GM21717 (cell line): ENCODE measurements around the gene ADAM33.

Experiments used
- ATAC-seq: cut with Tn5 transposase; IDR thresholded peaks from one replicate; pipeline ENCODE4 v1.9.1; 2021; ENCODE audit warnings: mild to moderate bottlenecking, moderate library complexity; ENCODE audit not compliant: unreplicated experiment

The ADAM33 gene, protein sequence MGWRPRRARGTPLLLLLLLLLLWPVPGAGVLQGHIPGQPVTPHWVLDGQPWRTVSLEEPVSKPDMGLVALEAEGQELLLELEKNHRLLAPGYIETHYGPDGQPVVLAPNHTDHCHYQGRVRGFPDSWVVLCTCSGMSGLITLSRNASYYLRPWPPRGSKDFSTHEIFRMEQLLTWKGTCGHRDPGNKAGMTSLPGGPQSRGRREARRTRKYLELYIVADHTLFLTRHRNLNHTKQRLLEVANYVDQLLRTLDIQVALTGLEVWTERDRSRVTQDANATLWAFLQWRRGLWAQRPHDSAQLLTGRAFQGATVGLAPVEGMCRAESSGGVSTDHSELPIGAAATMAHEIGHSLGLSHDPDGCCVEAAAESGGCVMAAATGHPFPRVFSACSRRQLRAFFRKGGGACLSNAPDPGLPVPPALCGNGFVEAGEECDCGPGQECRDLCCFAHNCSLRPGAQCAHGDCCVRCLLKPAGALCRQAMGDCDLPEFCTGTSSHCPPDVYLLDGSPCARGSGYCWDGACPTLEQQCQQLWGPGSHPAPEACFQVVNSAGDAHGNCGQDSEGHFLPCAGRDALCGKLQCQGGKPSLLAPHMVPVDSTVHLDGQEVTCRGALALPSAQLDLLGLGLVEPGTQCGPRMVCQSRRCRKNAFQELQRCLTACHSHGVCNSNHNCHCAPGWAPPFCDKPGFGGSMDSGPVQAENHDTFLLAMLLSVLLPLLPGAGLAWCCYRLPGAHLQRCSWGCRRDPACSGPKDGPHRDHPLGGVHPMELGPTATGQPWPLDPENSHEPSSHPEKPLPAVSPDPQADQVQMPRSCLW

DNA sequence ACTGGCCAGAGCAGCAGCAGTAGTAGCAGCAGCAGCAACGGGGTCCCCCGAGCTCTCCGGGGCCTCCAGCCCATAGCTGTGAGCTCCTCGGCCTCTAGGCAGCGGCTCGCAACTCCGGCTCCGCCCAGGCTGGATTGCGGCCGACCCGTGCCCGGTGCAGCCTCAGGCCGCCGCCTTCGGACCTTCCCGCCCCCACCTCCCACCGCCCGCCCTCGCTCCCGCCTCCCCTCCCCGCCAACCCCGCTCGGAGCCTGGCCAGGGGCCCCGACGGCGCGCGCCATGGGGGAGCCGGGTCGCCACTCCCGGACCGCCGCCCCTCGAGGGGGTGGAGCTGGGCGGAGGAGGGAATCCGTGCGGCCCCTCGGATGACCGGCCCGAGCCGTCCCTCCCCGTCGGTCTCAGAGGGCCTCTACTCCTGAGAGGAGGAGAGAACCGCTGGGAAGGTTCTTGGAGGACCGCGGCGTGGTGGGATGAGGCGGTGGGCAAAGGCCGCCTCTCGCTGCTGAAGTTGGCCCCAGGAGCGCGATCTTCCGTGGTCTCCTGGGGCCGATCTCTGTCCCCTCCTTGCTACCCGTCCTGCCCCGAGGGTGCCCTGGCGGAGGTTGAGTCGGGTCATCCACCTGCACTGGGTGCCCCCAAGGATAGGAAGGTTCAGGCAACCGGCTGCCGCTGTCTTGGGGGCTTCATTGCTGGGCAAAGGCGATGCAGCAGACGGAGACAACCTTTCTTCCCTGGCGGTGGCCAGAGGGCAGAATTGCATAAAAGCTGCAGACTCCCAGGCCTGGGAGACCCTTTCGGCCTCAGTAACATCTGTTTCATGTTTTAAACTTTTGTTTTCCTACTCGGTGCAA is at the start of gene ADAM33:
ADAM33 (minus strand) TSS at position 80 of the 851 bp plus-strand sequence; CDS start at position 74, 6 bp downstream.
- ATAC-seq: no peak

DNA sequence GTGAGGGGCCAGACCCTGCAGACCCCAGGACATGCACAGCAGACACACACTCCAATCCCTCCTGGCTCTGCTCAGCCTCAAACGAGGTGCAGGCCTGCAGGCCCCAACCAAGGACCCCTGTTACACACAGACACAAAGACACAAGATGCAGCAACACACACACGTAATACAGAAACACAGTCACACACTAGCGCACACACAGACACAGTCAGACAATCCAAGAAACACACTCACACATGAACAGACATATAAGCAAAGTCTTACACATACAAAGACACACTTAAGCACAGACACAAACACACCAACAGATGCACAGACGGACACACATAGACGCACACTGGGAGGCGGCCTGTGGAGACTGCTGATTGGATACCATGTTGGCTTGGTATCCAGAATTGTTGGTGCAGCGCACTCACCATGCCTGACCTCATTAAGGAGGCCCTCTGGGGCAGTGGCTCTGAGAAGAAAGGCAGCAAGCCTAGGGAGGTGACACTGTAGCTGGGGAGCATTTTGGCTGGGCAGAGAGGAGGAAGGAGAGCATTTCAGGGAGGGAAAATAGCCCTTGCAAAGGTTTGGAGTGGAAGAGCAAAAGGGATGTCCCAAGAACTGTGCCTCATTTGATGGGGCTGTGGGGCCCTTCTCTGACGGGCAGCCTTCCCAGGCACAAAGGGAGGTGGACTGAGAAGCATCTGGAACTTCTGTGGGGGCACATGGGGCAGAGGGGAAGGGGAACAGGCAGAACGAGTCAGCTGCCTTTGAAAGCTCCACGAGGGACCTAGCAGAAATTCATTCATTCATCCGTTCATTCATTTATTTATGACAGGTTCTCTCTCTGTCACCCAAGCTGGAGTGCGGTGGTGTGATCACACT is 49.2 kb upstream of the ADAM33 start:
- ATAC-seq: no peak

DNA sequence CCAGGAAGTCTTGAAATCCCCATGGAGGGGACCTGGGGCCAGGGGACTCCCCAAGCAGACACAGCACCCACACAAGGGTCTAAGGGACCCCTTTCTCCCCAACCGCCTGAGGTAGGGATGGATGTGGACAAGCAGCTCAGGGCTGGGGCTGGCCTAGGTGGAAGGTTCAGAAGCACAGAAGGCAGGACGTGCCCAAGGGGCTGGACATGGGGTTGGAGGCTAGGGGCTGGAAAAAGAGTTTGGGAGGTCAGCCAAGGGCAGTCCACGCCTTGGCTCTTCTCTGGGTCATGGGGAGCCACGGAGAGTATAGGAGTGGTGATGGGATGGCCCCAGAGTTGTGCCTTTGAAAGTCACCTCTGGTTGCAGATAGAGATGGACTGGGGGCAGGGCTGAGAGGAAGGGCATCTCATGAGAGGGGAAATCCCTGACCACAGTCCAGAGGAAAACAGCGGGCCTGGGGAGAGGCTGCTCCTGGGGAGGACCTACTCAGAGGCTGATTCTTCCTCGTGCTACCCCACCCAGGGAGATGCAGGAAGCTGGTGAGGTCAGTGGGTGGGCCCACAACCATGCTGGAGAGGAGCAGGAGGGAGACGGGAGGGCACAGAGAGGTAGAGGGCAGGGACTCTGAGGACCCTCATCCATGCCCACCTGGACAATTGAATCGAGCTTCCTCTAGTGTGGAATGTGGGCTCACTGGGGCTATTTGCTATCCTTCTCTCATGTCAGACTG is 48.2 kb upstream of the ADAM33 start:
- no peak for ATAC-seq

DNA sequence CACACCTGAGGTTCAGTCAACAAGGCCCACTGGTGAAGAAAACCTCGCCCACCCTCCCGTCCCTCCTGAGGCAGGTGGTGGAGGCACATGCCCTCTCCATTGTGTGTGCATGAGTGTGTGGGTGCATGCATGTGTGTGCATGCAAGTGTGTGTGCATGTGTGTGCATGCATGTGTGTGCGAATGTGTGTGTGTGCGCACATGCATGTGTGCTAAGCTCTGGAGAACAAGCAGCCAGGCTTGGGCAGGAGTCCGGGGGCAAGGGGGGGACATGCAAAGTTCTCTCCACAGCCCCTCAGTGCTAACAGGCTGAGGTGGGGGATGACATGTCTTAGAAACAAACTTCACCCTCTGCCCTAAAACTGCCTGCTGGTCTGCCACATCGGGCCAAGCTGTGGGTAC is 47.6 kb upstream of the ADAM33 start:
- no peak for ATAC-seq

DNA sequence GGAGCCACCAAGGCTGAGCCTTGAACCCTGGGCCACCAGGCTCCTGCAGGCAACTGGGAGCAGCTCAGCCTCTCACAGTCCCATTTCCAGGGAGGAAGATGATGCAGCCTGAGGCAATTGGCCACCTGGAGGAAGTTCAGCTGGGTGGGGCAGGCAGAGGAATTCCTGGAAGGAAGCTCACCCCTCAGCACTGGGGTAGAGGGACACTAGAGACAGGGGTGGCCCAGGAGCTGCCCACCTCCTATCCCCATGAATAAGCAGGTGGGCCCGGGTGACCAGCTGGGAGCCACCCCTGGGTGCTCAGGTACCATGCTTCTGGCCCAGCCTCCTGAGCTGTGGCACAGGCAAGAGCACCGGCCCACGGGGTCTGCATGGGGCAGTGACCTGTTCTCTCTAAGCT is 47.1 kb upstream of the ADAM33 start:
- ATAC-seq: no peak

DNA sequence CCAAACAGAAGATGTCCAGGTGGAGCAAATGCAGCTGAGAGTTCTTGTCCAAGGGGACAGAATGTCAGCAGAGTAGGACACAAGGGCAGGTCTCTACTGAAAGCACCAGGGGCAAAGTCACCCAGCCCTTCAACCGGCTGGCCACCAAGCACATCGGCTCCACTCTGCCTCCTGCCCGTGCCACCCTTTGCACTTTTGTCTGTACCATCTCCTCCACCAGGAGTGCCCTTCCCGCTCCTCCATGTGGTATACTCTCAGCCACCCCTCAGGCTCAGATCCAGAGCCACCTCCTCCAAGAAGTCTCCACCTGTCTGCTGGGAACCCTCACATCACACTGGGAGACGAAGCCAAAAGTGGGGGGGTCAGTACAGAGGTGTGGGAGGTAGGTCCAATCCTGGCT is 46.5 kb upstream of the ADAM33 start:
- ATAC-seq: no peak

DNA sequence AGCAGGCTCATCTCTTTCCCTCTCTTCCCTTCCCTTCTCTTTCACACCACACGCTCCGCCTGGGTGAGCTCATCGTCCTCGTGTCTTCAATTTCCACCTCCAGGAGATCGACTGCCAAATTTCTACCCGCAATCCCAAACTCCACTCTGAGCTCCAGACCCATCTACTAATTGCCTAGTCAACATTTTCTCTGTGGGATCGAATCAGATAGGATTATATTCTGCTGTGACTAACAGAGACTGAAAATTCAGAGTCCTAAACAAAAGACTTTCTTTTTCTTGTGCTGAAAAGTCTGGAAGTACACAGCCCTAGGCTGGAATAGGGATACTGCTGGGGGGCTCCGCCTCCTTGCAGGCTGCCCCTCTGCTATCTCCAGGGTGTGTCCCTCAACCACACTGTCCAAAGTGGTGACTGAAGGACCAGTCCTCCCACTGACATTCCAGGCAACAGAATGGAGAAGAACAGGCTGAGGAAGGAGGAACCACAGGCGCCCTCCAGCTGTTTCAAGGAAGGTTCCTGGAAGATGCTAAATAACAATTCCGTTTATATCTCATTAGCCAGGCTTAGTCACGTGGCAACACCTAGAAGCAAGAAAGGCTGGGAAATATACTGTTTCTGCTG is 45.7 kb upstream of the ADAM33 start:
- no peak for ATAC-seq

DNA sequence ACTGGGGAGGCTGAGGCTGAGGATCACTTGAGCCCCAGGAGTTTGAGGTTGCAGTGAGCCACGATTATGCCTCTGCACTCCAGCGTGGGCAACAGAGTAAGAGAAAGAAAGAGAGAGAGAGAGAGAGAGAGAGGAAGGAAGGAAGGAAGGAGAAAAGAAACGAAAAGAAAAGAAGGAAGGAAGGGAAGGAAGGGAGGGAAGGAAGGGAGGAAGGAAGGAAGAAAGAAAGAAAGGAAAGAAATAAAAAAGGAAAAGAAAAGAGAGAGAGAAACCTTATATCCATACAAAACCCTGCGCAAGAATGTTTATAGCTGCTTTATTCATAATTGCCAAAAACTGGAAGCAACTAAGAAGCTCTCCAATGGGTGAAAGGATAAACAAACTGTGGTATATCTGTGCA is 42.5 kb upstream of the ADAM33 start:
- no peak for ATAC-seq

DNA sequence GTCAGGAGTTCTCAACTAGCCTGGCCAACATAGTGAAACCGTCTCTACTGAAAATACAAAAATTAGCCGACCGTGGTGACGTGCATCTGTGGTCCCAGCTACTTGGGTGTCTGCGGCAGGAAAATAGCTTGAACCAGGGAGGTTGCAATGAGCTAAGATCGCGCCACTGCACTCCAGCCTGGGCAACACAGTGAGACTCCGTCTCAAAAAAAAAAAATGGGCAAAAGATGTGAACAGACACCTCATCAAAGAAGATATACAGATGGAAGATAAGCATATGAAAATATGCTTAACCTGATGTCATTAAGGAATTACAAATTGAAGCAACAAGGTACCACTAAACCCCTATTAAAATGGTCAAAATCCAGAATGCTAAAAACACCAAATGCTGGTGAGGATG is 41.5 kb upstream of the ADAM33 start:
- no peak for ATAC-seq

DNA sequence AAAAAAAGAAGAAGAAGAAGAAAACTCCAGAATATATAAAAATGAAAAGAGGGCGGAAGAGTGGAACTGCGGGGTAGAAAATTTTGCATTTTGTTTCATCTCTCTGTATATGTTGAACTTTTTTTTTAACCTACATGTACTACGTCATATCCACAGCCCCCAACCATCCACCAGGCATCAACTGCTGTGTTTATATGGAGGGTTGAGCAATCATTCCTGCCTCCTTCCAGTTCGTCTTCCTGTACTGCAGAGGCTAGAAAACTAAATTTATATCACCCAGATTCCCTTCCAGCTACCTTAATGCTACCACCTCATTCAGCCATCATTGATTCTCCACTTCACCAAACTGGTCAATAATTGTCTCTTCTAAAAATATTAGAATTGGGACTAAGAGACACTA is 40.1 kb upstream of the ADAM33 start:
- ATAC-seq: no peak

DNA sequence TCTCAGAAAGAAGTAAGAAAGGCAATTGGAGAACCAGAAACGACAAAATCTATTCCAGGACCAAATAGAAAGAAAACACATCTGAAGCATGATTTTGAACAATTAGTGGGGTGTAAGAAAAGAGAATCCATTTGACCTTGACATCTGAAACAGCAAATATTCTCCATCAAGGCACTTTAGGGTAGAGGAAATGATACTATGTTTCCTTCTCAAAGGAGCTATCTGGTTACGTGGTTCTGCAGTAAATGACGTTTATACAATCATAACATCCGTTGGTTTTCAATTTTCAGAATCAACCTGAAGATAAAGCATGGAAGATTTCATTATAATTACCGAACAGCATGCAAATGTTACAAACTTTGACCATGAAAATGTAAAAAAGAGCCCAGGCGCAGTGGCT is 38.8 kb upstream of the ADAM33 start:
- no peak for ATAC-seq

DNA sequence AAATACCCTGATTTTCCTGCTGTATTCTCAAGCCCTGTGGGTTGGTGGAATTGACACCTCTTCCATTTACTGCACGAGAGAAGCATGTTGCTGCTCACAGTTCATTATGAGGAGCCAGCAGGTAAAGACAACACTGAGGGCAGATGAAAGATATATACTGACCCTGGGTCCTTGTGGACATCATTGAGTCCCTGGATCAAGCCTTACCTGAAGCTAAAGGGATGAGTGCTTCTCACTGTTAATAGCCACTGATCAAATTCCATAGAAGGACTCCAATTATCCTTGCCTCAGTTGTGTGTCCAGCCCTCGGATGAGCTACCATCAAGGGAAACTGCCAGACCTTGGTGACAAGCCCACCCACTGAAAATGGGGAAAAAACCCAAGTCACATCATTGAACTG is 38.3 kb upstream of the ADAM33 start:
- ATAC-seq: no peak

DNA sequence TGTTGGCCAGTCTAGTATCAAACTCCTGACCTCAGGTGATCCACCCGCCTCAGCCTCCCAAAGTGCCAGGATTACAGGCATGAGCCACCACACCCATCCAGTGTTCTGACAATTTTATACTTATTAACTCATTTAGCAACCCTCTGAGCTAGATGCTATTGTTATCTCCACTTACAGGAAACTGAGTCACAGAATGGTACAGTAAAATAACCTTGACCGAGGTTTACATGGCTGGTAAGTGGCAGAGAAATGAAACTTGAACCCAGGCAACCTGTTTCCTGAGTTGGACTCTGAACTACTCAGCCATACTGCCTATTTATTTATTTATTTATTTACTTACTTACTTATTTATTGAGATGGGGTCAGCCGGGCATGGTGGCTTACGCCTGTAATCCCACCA is 37.2 kb upstream of the ADAM33 start:
- no peak for ATAC-seq

DNA sequence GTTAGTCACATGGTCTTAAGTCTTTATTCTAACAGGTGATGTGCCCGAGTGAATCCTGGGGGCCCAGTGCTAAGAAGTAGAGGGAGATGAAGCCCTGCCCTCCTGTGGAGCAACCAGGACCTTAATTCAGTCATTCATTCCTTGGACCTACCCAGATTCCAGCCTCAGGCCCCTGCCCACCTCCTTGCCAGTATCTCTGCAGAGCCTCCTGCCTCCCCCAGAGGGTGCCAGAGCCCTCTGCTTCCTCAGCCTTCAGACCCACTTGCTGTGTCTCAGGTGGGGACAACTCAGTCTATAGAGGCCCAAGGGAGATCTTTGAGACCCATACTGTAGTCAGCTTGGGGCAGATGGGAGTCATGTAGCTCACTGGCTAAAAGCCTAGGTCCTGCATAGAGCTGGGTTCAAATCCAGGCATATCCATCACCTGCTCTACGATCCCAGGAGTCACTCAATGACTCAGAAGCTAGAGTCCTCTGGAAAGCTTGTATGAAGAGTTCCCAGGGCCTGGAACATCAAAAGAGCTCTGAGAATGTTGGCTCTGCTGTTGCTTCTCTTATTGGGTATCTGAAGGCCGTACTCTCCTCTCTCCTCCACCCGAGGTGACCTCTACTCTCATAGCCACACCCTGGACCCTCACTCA is 34.5 kb upstream of the ADAM33 start:
- no peak for ATAC-seq

DNA sequence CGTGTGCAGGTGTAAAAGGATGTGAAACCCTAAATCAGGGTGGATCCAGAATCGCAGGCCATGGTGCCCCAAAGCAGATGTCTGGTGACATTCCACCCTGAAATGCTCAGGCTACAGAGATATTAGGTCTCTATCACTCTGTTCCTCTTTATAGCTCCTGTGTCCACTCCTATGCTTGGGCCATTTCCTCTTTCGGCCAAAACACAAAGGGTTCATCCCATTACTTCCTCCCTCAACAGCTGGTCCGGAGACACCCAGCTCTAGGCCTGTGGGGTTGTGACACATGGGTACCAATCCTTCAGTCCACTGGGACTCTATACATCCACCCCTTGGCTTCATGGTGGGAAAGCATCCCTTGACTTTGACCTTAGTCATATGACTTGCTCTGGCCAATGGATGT is 32.3 kb upstream of the ADAM33 start:
- no peak for ATAC-seq

DNA sequence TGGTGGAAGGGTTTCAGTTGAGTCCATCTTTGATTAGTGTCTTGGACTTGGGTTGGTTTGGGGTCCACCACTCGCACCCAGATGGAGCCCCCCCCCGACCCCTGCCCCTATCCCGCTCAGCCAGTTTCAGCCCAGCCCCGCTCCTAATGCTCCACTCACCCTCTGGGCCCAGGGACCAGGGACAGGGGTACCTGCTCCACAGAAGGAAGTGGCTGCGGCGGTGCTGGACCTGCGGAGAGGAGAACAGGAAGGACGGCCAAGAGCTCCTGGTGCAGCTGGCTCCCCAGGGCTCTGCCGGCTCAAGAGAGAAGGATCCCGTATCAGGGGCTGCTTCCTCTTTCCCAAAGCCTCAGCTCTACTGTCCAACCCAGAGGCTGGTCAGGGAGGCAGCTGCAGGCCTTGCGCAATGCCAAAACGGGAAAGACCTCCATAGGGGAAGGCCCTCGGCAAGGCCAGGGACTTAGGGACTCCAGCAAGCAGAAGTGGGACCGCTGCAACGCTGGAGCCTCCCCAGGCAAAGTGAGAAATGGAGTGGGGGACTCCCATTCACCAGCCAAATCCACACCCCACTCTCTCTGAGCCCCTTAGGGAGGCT is 30.6 kb upstream of the ADAM33 start, which contains the start of gene SIGLEC1:
SIGLEC1 (minus strand) TSS at position 322 of the 595 bp plus-strand sequence. CDS start 5,472 bp downstream, outside the sequence.
- ATAC-seq: no peak

DNA sequence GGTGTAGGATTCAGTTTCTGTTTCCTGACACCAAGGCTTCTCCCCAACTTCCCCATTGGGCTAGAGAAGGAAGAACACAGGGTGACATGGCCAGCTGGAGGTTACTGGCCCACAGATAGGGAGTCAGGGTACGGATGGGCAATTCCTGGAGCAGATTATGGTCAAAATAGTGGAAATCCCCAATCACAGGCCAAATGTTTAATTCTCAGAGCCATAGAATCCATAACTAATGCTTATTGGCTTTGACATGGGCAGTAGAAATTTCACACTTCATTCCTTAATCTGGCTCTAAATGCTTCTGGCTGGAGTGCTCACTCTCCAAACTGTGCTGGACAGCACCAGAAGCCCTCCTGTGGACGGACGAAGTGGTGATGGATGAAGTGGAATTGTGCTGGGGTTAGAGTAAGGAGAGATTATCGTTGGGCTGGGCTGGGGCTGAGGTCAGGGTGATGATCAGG is 29.7 kb upstream of the ADAM33 start:
- no peak for ATAC-seq
